HG02885 (cell line): ENCODE measurements around the gene GPATCH8.

Source experiments
- ATAC-seq: cut with Tn5 transposase; IDR thresholded peaks from one replicate; pipeline ENCODE4 v1.9.1; 2021; ENCODE audit warnings: mild to moderate bottlenecking; ENCODE audit not compliant: unreplicated experiment, poor library complexity

Gene GPATCH8

DNA sequence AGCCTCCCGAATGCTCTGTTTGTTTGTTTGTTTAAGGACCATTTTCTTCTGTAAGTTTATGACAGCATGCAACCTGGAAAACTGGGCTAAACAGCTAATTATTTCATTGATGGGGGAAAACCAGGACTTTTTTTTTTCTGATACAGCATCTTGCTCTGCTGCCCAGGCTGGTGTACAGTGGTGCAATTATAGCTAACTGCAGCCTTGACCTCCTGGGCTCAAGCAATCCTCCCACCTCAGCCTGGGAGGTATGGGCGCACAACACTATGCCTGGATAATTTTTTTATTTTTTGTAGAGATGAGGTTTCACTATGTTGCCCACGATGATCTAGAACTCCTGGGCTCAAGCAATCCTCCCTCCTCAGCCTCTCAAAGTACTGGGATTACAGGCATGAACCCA is 37.3 kb downstream of the GPATCH8 start:
- ATAC-seq = no peak

DNA sequence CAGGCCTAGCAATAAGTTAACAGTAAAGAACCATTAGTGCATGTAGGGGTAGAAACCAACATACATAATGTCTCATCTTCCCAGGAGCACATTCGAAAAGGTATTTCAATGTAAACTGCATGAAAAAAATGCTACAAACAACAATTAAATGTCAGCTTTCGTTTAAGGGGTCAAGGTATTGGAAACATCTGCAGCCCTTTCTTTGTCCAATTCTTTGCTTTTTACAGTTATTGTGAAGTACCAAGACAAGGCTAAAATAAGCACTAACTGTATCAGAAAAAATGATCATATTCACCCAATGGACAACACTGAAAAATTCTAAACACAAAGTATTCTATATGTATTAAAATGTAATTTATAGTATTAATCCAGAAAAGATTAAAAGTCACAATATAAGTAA is 37.9 kb downstream of the GPATCH8 start:
- no peak for ATAC-seq

- no peak for ATAC-seq
These were observed 39.2 kb downstream of the GPATCH8 start for GRCh38 chr17:44464037-44464436.

GRCh38 chr17:44451832-44452231 is 51.4 kb downstream of the GPATCH8 start:
- no peak for ATAC-seq

GRCh38 chr17:44451016-44451627 is 52.1 kb downstream of the GPATCH8 start:
- ATAC-seq = no peak

DNA sequence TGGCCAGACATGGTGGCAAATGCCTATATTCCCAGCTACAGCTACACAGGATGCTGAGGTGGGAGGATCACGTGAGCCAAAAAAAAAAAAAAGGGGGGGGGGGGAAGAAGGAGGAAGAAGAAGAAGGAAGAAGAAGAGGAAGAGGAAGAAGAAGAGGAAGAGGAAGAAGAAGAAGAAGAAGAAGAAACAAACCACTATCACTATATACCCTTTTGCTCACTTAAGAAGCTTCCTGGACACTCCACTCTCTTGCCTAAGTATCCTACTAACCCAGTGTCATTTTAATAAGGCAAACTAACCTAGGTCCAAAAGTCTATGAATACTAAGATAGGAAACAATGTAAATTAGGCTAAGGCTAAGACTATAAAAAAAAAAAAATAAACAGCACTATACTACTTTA is 54.8 kb downstream of the GPATCH8 start:
- ATAC-seq = no peak

- no peak for ATAC-seq
These were observed 58.5 kb downstream of the GPATCH8 start for GRCh38 chr17:44444735-44445105.

- ATAC-seq = no peak
These were observed 60.4 kb downstream of the GPATCH8 start for GRCh38 chr17:44442806-44443205.

- ATAC-seq = no peak
These were observed 64.0 kb downstream of the GPATCH8 start for GRCh38 chr17:44439168-44439567.

GRCh38 chr17:44438636-44439035 is 64.6 kb downstream of the GPATCH8 start:
- ATAC-seq = no peak

- ATAC-seq = no peak
These were observed 66.9 kb downstream of the GPATCH8 start for GRCh38 chr17:44436336-44436735.

GRCh38 chr17:44432254-44433157 is 70.7 kb downstream of the GPATCH8 start:
- ATAC-seq = no peak

GRCh38 chr17:44424828-44425461 is 78.3 kb downstream of the GPATCH8 start:
- no peak for ATAC-seq

DNA sequence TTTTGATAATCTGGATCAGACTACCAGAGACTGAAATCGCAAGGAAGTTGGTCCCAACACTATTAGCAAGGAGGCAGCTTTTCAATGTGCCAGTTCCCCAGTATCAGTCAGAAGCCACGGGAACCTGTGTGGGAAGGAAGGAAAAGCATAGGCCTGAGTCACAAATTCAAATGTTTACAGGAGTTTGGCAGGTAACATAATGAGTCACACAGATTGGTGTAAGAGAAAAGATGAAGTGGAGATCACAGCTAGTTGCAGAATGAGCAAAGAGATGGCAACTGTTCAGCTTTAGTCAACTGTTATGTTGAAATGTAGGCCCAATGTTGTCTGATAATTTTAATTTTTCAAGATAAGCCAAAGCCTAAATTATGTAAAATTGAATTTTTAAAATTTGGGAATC is 85.7 kb downstream of the GPATCH8 start:
- no peak for ATAC-seq

GRCh38 chr17:44416558-44417289 is 86.5 kb downstream of the GPATCH8 start:
- no peak for ATAC-seq

- ATAC-seq = no peak
These were observed 88.6 kb downstream of the GPATCH8 start for GRCh38 chr17:44414394-44415155.

- ATAC-seq = no peak
These were observed 93.7 kb downstream of the GPATCH8 start for GRCh38 chr17:44409309-44410028.

- ATAC-seq = no peak
These were observed 94.4 kb downstream of the GPATCH8 start for GRCh38 chr17:44408786-44409185.

DNA sequence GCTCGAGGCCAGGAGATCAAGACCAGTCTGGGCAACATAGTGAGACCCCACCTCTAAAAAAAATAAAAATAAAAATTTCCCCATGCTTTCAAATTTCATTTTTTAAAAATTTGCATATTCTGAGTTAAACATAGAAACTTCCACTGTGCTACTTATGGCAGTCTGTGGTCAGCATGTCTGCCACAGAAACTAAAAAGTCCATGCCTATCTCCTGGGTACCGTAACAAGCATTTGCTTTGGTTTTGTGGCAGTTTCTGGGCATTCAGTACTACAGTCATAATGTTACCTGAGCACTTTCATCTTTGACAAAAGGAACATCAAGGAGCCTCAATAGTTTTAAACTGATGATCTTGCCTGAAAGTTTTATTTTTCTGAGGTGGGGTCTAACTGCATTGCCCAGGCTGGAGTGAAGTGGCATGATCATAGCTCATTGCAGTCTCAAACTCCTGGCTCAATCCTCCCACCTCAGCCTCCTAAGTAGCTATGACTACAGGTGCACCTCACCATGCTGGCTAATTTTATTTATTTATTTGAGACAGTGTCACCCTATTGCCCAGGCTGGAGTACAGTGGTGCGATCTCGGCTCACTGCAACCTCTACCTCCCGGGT is 100.5 kb downstream of the GPATCH8 start:
- no peak for ATAC-seq
